ENCODE results near the gene SLC12A4. TPM values are rescaled to one million over a fixed set of nuclear protein-coding genes. Genes with fewer than 3 reads are reported as not detected.
"Not testable (repeated sequence)": the region's sequence is repeated elsewhere in the genome, so short reads cannot be mapped to it uniquely, and the experiment has no call there.

Gene SLC12A4
- total RNA-seq, 1 donor from 2014 or later = 95.5 TPM

GRCh38 chr16:67989322-67990017 lies 21.0 kb upstream of the SLC12A4 start:
- DNase-seq (no peak), ATAC-seq (no peak)
- intact Hi-C loops (cut with micrococcal nuclease) = no loop called here

GRCh38 chr16:67988675-67989074 lies 20.2 kb upstream of the SLC12A4 start:
- ATAC-seq = no peak
- intact Hi-C loops (cut with micrococcal nuclease) = no loop called here
- no peak for DNase-seq

GRCh38 chr16:67987460-67988160 lies 19.2 kb upstream of the SLC12A4 start:
- intact Hi-C loops (cut with micrococcal nuclease) = no loop called here
- ATAC-seq (peak; percentile 49), DNase-seq (no peak)

GRCh38 chr16:67986949-67987348 lies 18.5 kb upstream of the SLC12A4 start:
- intact Hi-C loops (cut with micrococcal nuclease) = no loop called here
- no peak for ATAC-seq
- DNase-seq = no peak

- intact Hi-C loops (cut with micrococcal nuclease) = no loop called here
- ATAC-seq = no peak
- DNase-seq = no peak
Measured at GRCh38 chr16:67982011-67982696, 13.7 kb upstream of the SLC12A4 start.

GRCh38 chr16:67979955-67980678 lies 11.7 kb upstream of the SLC12A4 start, which contains the start of gene DPEP3:
Gene DPEP3, minus strand, starts transcription at chr16:67980499. Its CDS starts 119 bp downstream, at chr16:67980380.
- DNase-seq (no peak), ATAC-seq (no peak)
- intact Hi-C loops (cut with micrococcal nuclease) = no loop called here

GRCh38 chr16:67977469-67978227 lies 9.2 kb upstream of the SLC12A4 start:
- ATAC-seq (peak; percentile 28), DNase-seq (no peak)
- intact Hi-C loops (cut with micrococcal nuclease) = no loop called here

GRCh38 chr16:67977005-67977404 lies 8.6 kb upstream of the SLC12A4 start:
- DNase-seq = no peak
- intact Hi-C loops (cut with micrococcal nuclease) = no loop called here
- no peak for ATAC-seq

GRCh38 chr16:67976205-67976604 lies 7.8 kb upstream of the SLC12A4 start:
- ATAC-seq = no peak
- intact Hi-C loops (cut with micrococcal nuclease) = no loop called here

GRCh38 chr16:67975321-67976105 lies 7.1 kb upstream of the SLC12A4 start:
- ATAC-seq (no peak), DNase-seq (no peak)
- intact Hi-C loops (cut with micrococcal nuclease) = no loop called here

More at GRCh38 chr16:67976205-67976604, 7.8 kb upstream of the SLC12A4 start:
- DNase-seq = no peak

- ATAC-seq; intact Hi-C loops (cut with micrococcal nuclease); DNase-seq: not testable (repeated sequence)
Measured at GRCh38 chr16:67972285-67972684, 3.8 kb upstream of the SLC12A4 start.

- DNase-seq = no peak
- intact Hi-C loops (cut with micrococcal nuclease) = no loop called here
Measured at GRCh38 chr16:67971111-67971510, 2.7 kb upstream of the SLC12A4 start.

GRCh38 chr16:67969254-67970039 lies 1.0 kb upstream of the SLC12A4 start:
- intact Hi-C loops (cut with micrococcal nuclease) = no loop called here
- ATAC-seq (no peak), DNase-seq (peak; percentile 41)

More at GRCh38 chr16:67971111-67971510, 2.7 kb upstream of the SLC12A4 start:
- no peak for ATAC-seq

- intact Hi-C loops (cut with micrococcal nuclease) = no loop called here
- ATAC-seq (peak; percentile 42), DNase-seq (peak; percentile 81)
Measured at GRCh38 chr16:67967958-67968399, 458 bp downstream of the SLC12A4 start.

- DNase-seq (peak; percentile 38), ATAC-seq (no peak)
- intact Hi-C loops (cut with micrococcal nuclease) = no loop called here
Measured at GRCh38 chr16:67967183-67967957, 1.1 kb downstream of the SLC12A4 start.

- DNase-seq (peak; percentile 60), ATAC-seq (peak; percentile 3)
- intact Hi-C loops (cut with micrococcal nuclease) = no loop called here
Measured at GRCh38 chr16:67966549-67967182, 1.8 kb downstream of the SLC12A4 start.
